ENCODE measurements around the gene OR8A1. TPM values are rescaled to one million over a fixed set of nuclear protein-coding genes. Genes with fewer than 3 reads are reported as not detected.

The OR8A1 gene
- total RNA-seq, 1 donor from 2014 or later = not detected

- no peak overlapping the region for H3K4me3 Mint-ChIP-seq
- H3K4me1 Mint-ChIP-seq (ENCODE audit: unreplicated experiment) = no peaks in the 10 kb centered on the region
- no peaks in the 10 kb centered on the region for H3K36me3 Mint-ChIP-seq
- H3K27ac Mint-ChIP-seq = no peak overlapping the region
- H3K9me3 Mint-ChIP-seq = no peaks in the 10 kb centered on the region
- no peak for DNase-seq (ENCODE audit: extremely low spot score, unreplicated experiment)
- no peak for TF ChIP-seq CTCF (conservative IDR thresholded peaks at IDR 0.05)
- peaks cover 15% of the 10 kb centered on the region for H3K27me3 Mint-ChIP-seq
Observed at GRCh38 chr11:124591430-124591829, 21.6 kb downstream of the OR8A1 start.

DNA sequence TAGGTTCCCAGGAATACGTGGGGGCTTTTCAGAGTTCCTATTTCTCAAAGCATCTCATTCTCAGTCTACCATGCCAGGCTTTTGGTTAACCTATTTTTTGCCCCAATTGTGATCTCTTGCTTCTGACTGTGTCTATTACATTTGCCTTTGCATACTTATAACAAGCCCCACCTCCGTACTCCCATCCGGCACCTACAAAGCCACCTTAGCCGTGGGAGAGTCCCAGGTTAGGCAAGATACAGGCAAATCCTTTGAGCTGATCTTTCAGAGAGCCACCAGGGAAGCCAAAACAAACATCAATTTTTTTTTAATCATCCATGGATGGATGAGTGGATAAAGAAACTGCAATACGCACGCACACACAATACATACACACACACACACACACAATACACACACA is 22.8 kb downstream of the OR8A1 start:
- TF ChIP-seq CTCF (conservative IDR thresholded peaks at IDR 0.05) = no peak
- no peak overlapping the region for H3K4me3 Mint-ChIP-seq
- no peaks in the 10 kb centered on the region for H3K9me3 Mint-ChIP-seq
- DNase-seq (ENCODE audit: extremely low spot score, unreplicated experiment) = no peak
- no peak overlapping the region for H3K27ac Mint-ChIP-seq
- H3K27me3 Mint-ChIP-seq = peaks cover 15% of the 10 kb centered on the region
- no peaks in the 10 kb centered on the region for H3K36me3 Mint-ChIP-seq
- H3K4me1 Mint-ChIP-seq (ENCODE audit: unreplicated experiment) = no peaks in the 10 kb centered on the region

- no peak for TF ChIP-seq CTCF (conservative IDR thresholded peaks at IDR 0.05)
- no peaks in the 10 kb centered on the region for H3K36me3 Mint-ChIP-seq
- no peak overlapping the region for H3K4me3 Mint-ChIP-seq
- no peaks in the 10 kb centered on the region for H3K4me1 Mint-ChIP-seq (ENCODE audit: unreplicated experiment)
- DNase-seq (ENCODE audit: extremely low spot score, unreplicated experiment) = no peak
- H3K27ac Mint-ChIP-seq = no peak overlapping the region
- peaks cover 13% of the 10 kb centered on the region for H3K27me3 Mint-ChIP-seq
- no peaks in the 10 kb centered on the region for H3K9me3 Mint-ChIP-seq
Observed at GRCh38 chr11:124595302-124595701, 25.5 kb downstream of the OR8A1 start.

- H3K4me1 Mint-ChIP-seq (ENCODE audit: unreplicated experiment) = peaks cover 7% of the 10 kb centered on the region
Observed at GRCh38 chr11:124597626-124598025, 27.8 kb downstream of the OR8A1 start.

DNA sequence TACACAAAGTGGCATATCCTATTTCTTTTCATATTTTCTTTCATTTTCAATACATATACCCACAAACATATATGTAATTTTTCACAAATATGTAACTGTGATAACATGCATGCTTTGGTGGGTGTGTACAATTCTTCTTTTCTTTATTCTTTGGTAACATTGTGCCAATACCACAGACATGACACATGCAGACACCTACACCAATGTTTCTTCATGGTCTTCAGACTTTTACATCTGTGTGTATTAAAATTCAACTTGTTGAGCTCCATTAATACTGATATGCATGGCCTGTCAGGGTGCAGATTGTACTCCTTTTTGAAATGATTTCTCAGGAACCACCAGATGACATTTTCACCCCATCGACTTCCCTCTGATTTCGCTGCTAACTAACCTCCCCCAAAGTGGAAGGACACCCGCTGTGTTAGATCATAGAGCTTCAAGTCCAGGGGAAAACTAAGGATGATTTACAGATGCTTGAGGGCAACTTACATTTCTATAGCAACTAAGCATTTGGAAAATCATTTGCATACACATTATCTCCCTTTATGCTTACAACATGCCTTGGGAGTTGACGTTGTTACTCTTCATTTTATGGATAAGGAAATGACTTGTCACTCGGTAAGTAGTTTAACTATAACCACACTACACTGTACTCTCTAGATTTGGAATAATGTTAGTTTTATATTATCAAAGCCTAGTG is 31.0 kb downstream of the OR8A1 start:
- no peak for TF ChIP-seq CTCF (conservative IDR thresholded peaks at IDR 0.05)
- H3K36me3 Mint-ChIP-seq = no peaks in the 10 kb centered on the region
- no peak overlapping the region for H3K4me3 Mint-ChIP-seq
- no peak for DNase-seq (ENCODE audit: extremely low spot score, unreplicated experiment)
- H3K4me1 Mint-ChIP-seq (ENCODE audit: unreplicated experiment) = peaks cover 7% of the 10 kb centered on the region
- H3K9me3 Mint-ChIP-seq = no peaks in the 10 kb centered on the region
- no peak overlapping the region for H3K27ac Mint-ChIP-seq
- peaks cover 13% of the 10 kb centered on the region for H3K27me3 Mint-ChIP-seq

More at GRCh38 chr11:124597626-124598025, 27.8 kb downstream of the OR8A1 start:
- Mint-ChIP-seq H3K36me3 (no peaks in the 10 kb centered on the region), H3K9me3 (no peaks in the 10 kb centered on the region), H3K27ac (no peak overlapping the region), H3K27me3 (peaks cover 13% of the 10 kb centered on the region), H3K4me3 (no peak overlapping the region)
- no peak for DNase-seq (ENCODE audit: extremely low spot score, unreplicated experiment)
- TF ChIP-seq CTCF (conservative IDR thresholded peaks at IDR 0.05) = no peak
